HG03521 (cell line): ENCODE measurements around the gene HLF.

Source experiments
- ATAC-seq: cut with Tn5 transposase; IDR thresholded peaks from one replicate; pipeline ENCODE4 v1.9.1; 2021; ENCODE audit warnings: mild to moderate bottlenecking, moderate library complexity; ENCODE audit not compliant: unreplicated experiment

HLF gene

DNA sequence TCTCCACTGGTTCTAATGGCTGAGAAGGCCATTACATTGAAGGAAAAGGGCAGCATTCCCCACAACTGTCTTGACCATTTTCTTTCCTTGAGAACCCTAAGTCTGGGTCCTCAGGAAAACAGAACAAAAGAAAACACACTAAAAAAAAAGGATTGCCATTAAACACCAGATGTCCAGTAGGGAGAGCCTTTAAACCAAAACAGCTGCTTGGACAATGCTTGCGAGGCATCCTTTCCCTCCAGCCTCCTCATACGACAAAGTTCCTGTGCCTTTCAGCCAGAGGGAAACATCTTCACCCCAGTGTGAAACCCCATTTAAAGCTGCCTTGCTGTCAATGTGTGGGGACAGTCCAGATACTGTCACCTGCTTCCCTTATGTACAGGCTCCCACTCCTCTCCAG lies 82.6 kb downstream of the HLF start:
- no peak for ATAC-seq

DNA sequence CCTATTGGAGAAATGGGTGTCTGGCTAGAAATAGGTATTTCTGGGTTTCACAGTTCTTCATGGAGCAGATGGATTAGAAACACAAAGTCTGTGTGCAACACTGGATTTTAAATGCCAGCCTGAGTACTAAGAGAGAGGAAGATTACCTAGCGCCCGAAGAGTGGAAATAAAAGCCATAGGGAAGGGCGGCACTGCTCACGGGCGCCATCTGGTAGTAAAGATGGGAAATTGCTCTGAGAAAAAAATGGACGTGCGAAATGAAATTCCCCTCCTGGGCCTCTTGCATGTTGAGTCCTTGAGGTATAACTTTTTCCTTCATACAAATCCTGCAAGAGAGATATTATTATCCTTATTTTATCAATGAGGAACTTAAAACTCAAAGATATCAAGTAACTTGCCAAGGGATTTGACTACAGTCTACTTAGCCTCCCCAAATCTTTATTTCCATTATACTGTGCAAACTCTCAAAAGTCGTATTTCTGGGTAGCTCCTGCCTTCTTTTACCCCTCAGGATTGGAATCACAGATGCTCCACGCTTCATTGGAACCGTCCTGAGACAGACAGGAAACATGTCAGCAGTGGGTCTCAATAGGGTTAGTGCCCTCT lies 84.1 kb downstream of the HLF start:
- ATAC-seq = no peak

DNA sequence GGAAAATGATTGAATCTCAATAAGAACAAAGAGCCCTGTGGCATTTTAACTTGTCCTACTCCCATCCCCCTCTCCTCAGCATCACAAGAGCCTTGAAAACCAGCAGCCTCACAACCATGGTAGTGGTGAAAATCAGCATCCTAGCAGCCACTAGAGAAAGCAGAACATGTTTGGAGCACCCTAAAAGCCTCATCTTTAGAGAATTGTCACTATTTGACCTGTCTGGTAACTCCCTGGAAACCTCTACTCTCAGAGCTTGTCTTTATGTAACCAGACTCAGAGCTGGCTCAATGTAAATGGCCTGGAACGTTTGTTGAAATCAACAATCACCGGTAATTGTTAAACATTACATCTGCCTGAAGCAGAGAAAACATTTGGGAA lies 86.1 kb downstream of the HLF start:
- no peak for ATAC-seq

DNA sequence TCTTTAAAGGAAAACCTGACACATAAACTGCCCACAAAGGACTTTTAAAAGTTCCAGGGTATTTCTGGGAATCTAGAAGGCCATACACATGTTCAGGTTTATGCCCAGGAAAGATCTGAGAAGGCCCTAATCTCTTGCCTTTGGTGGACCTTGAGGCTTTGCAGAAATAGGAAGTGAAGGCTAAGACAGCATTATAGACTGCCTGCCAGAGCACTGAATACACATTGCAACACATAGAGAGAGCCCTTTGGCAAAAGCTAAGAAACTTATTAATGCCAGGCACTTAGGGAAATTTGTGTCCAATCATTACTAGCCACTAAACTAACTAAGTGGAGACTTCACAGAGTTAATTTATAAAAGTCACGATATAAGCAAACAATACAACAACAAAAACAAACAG lies 86.5 kb downstream of the HLF start:
- no peak for ATAC-seq

DNA sequence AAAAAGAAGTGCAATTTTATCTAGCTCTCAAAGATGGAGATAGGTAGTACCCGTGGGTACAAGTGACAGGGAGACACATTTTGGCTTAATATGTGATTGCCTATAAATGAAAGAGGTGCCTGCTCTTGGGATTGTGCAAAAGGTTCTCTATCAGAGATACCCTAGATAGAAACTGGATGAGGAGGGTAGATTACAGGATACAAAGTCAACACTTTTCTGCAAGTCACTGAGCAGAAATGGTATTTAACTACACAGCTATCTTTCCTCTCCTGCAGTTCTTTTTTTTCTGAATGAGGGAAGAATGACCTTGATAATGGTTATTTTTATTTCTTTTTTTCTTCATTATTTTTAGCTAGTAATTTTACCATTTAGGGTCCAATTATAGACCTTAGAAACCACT lies 89.2 kb downstream of the HLF start:
- no peak for ATAC-seq

DNA sequence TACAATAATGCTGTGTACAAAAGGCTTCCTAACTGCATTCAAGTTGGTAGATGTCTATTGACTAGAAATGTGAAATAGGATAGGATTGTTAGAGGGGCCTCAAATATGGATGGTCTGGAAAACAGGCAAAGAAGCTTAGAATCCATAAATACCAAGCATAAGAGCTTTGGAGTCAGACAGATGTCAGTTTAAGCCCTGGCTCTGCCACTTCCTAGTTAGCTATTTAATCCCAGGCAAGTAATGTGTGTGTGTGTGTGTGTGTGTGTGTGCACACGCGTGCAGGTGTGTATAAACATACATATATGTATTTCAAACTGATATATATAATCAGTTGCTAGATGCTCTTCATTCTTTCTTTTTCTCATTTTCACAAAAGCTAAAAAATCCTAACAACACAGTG lies 90.2 kb downstream of the HLF start:
- ATAC-seq = no peak

DNA sequence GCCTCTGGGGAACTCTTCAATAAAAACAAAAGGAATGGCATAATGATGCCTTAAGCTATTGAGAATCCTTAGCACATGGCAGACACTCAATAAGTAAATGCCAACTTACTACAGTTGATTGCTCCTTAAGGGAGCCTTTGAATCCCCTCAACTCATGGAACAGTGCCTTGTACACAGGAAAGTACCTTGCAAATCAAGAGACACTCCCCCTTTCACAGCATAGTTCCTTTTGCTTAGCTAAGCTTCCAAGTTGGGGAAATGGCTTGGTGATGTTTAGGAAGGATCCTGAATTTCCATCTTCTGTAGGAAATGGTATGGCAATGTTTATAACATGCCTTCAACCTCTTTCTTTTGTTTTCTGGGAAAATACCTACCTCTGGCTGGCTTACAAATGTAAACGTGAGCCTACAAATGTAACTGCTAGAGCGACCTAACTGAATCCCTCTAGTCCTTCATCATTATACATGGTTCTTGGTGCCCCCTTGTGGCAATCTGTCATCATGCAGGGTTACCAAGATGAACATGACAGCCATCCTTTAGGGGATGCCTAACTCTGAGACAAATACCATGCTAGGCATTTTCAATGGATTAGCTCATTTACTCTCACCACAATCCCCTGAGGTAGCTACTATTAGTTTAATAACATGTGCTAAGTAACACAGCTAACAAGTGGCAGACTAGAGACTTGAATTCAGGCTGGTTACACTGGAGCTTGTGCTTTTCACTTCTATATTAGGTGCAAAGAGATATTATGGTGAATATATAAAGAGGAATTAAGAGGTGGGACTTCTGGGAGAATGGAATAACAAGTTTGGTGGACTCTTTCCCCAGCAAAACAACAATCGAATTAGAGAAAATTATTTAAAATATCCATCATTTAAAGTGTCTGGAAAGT lies 91.9 kb downstream of the HLF start:
- peak; percentile 78 for ATAC-seq

DNA sequence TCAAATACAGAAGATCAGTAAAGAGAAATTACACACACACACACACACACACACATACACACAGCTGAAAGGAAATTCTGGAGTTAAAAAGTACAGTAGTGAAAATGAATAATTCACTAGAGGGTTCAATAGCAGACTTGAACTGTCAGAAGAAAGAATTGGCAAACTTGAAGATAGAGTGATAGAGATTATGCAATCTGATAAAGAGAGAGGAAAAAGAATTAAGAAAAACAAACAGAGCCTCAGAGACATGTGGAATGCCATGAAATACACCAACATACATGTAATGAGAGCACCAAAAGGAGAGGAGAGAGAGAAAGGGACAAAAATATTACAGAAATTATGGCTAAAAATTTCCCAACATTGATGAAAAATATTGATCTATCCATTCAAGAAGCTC lies 96.2 kb downstream of the HLF start:
- ATAC-seq = no peak

DNA sequence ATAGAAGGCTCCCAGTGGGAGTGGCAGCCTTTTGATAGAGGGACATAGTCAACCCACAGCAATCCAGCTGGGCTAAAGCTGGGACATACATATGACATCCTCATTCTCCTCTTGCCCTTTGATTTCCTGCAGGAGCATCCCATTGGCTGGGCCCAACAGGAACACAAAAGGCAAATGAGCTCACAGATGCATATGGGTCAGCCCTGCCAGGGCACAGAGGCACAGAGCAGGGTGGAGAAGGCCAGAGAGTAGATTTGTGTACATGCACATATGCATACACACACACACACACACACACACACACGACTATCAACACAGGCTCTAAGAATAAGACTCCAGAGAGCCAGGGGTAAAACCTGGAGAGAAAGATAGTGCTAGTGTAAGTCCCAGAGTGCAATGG lies 98.3 kb downstream of the HLF start:
- no peak for ATAC-seq

DNA sequence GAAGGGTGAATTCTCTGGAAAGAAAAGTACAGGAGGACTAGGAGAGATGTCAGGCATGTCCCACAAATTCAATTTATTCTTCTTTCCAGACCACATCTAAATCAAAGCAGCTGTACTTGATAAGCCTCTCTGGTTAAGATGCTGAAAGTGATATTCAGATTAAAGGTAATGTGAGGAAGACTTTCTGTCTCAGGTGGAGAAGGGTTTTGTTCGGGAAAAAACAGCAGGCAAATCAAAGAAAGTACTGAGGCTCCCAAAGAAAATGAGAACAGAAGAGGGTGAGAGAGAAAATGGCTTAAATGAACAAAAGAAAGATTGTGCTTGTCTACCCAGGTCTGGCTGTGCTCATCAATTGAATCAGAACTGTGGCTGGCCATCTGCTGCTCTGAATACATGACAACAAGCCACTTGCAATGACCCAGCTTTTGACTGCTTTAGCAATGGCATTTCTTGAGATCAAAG lies 101.3 kb downstream of the HLF start:
- no peak for ATAC-seq

DNA sequence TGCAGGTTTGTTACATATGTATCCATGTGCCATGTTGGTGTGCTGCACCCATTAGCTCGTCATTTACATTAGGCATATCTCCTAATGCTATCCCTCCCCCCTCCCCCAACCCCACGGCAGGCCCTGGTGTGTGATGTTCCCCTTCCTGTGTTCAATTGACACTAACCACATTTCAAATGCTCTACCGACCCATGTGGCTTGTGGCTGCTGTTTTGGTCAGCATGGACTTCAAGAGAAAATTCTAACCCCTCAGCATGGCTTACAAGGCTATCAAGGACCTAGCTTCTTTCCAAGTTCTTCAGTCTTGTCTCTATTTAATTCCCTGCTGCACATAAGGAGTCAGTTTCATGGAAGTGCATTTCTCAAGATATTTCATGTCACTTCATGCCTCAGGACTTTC lies 103.9 kb downstream of the HLF start:
- ATAC-seq = no peak
